Measurements from ENCODE around the gene MRAS. TPM values are rescaled to one million over a fixed set of nuclear protein-coding genes. Genes with fewer than 3 reads are reported as not detected.

MRAS gene
- total and polyA plus RNA-seq, 2 of the 4 experiments (the other 2 are of a cell fraction): 59.3 to 60.6 TPM

DNA sequence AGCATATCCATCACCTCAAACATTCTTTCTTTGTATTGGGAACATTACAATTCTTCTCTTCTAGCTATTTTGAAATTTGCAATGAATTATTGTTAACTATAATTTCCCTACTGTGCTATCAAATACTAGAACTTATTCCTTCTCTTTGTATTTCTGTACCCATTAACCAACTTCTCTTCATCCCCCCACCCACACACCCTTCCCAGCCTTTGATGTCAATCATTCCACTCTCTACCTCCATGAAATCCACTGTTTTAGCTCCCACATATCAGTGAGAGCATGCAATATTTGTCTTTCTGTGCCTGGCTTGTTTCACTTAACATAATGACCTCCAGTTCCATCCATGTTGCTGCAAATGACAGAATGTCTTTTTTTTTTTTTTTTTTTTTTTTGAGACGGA, 30.6 kb downstream of the MRAS start:
- Histone ChIP-seq H4K5ac (ENCODE audit: low read depth, low read length) (no peak overlapping the region), H3K18ac (ENCODE audit: low read depth, low read length) (no peak overlapping the region), H2AK9ac (replicated peaks; ENCODE audit: low read depth, low read length, poor library complexity) (no peak overlapping the region), H4K8ac (ENCODE audit: low read depth in 2 of 2, low read length in 2 of 2) (no peak overlapping the region), H3K27ac (ENCODE audit: insufficient read depth, low read length) (no peak overlapping the region), H3K23ac (ENCODE audit: low read depth, low read length) (no peak overlapping the region), H3K4me1 (ENCODE audit: control insufficient read depth, insufficient read depth, low read length) (peaks cover 12% of the 10 kb centered on the region), H3K4me2 (ENCODE audit: low read depth, low read length) (no peak overlapping the region), H2BK20ac (ENCODE audit: low read depth, low read length) (no peak overlapping the region), H3K9ac (ENCODE audit: low read depth, low read length) (no peak overlapping the region), H3K56ac (ENCODE audit: extremely low read depth, insufficient read depth, low read length) (no peak overlapping the region), H3K4ac (ENCODE audit: low read depth, low read length) (no peak overlapping the region), H2AFZ (replicated peaks; ENCODE audit: low read length, poor library complexity) (no peak overlapping the region), H3K36me3 (ENCODE audit: control insufficient read depth, insufficient read depth, low read length) (peaks cover 3% of the 10 kb centered on the region; the same call in 1 of the 2 replicates), H4K91ac (ENCODE audit: insufficient read depth, low read depth, low read length) (no peak overlapping the region), H2BK15ac (ENCODE audit: low read depth, low read length) (no peak overlapping the region), H3K79me1 (ENCODE audit: low read depth in 1 of 2, low read length in 2 of 2) (peaks cover 30 to 38% of the 10 kb centered on the region in 2 experiments), H3K4me3 (ENCODE audit: insufficient read depth, low read depth, low read length) (no peak overlapping the region), H2AK5ac (ENCODE audit: low read depth, low read length) (no peak overlapping the region), H3K27me3 (ENCODE audit: control insufficient read depth, insufficient read depth, low read length) (no peaks in the 10 kb centered on the region), H3K9me3 (ENCODE audit: control insufficient read depth, insufficient read depth, low read length) (no peaks in the 10 kb centered on the region), H4K20me1 (ENCODE audit: insufficient read depth, low read length) (no peaks in the 10 kb centered on the region), H3K9me1 (ENCODE audit: insufficient read depth, low read length) (peaks cover 15% of the 10 kb centered on the region), H2BK5ac (ENCODE audit: low read depth, low read length, poor library complexity, severe bottlenecking) (no peak overlapping the region), H3K14ac (replicated peaks; ENCODE audit: low read depth, low read length) (no peak overlapping the region), H2BK120ac (ENCODE audit: low read depth, low read length) (no peak overlapping the region)
- ChIA-PET POLR2A (ENCODE audit: unreplicated experiment) (no interaction called here), CTCF (no interaction called here)
- in situ Hi-C loops (cut with MboI; ENCODE audit: low sequenced_read_pairs): no loop called here
- ATAC-seq (ENCODE audit: low read depth): no peak
- no CpG with 5 or more reads among the region's 1 CpG for WGBS, 2 experiments (ENCODE audit: extremely low coverage in 2 of 2, insufficient read length in 1 of 2)
- no TSS peak for BruUV-seq (replicated peaks)
- intact Hi-C loops (cut with micrococcal nuclease): no loop called here
- dilution Hi-C loops (cut with HindIII; ENCODE audit: low sequenced_read_pairs, unreplicated experiment): no loop called here
- DNase-seq: no peak
- TF ChIP-seq FOS (IDR thresholded peaks at IDR 0.05; ENCODE audit: low read depth, low read length) (no peak), SMC3 (IDR thresholded peaks at IDR 0.05; ENCODE audit: low read depth, low read length) (no peak), POLR2A (IDR thresholded peaks at IDR 0.05; ENCODE audit: low read depth, low read length) (no peak), RAD21 (IDR thresholded peaks at IDR 0.05; ENCODE audit: low read length) (no peak), RCOR1 (IDR thresholded peaks at IDR 0.05; ENCODE audit: insufficient replicate concordance, low read length) (no peak), CEBPB (IDR thresholded peaks at IDR 0.05; ENCODE audit: low read depth, low read length) (no peak), MAZ (IDR thresholded peaks at IDR 0.05; ENCODE audit: borderline replicate concordance, low read depth, low read length) (no peak)
- TF ChIP-seq, protein P1, sequence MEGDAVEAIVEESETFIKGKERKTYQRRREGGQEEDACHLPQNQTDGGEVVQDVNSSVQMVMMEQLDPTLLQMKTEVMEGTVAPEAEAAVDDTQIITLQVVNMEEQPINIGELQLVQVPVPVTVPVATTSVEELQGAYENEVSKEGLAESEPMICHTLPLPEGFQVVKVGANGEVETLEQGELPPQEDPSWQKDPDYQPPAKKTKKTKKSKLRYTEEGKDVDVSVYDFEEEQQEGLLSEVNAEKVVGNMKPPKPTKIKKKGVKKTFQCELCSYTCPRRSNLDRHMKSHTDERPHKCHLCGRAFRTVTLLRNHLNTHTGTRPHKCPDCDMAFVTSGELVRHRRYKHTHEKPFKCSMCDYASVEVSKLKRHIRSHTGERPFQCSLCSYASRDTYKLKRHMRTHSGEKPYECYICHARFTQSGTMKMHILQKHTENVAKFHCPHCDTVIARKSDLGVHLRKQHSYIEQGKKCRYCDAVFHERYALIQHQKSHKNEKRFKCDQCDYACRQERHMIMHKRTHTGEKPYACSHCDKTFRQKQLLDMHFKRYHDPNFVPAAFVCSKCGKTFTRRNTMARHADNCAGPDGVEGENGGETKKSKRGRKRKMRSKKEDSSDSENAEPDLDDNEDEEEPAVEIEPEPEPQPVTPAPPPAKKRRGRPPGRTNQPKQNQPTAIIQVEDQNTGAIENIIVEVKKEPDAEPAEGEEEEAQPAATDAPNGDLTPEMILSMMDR (conservative IDR thresholded peaks at IDR 0.05; ENCODE audit: low read depth, low read length): no peak
- TF ChIP-seq, protein P2, sequence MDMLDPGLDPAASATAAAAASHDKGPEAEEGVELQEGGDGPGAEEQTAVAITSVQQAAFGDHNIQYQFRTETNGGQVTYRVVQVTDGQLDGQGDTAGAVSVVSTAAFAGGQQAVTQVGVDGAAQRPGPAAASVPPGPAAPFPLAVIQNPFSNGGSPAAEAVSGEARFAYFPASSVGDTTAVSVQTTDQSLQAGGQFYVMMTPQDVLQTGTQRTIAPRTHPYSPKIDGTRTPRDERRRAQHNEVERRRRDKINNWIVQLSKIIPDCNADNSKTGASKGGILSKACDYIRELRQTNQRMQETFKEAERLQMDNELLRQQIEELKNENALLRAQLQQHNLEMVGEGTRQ (IDR thresholded peaks at IDR 0.05; ENCODE audit: low read depth, low read length): no peak
